OCI-LY7 (cell line): Measurements from ENCODE around the gene TCEA3.

ENCODE experiments used
- EZH2phosphoT487 ChIP-seq: fragments of 200-600 bp; sonication (generic); IDR thresholded peaks from 2 replicates; pipeline ENCODE4 v1.6.1; 2018; ENCODE audit warnings: low read depth, borderline replicate concordance, mild to moderate bottlenecking, mixed run types, antibody characterized with exemption, low read length, moderate library complexity, mixed read lengths
- TF ChIP-seq, protein P1 (sequence below): fragments of 200-600 bp; sonication (generic); conservative IDR thresholded peaks from 2 replicates; pipeline ENCODE4 v1.5.1; 2014; ENCODE audit warnings: mild to moderate bottlenecking, antibody characterized with exemption, low read length, moderate library complexity, mixed read lengths

DNA sequence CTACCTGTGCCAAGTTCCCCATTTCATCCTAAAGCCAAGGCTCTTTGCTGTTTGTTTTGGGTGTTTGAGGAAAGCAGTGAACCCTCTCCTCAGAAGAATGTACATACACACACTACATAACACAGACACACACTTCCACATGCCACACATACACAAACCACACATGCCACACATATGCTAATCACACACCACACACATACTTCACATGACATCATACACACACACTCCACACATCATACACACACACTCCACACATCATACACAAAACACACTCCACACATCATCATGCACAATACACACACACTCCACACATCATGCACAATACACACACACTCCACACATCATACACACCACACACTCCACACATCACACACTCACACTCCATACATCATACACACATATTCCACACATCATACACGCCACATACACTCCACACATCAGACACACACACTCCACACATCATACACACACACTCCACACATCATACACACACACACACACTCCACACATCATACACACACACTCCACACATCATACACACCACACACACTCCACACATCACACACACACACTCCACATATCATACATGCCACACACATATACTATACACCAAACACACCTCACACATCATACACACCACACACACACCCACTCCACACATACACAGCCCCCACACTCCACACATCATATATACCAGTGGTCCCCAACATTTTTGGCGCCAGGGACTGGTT, 32.3 kb downstream of the TCEA3 start:
- TF ChIP-seq, protein P1, sequence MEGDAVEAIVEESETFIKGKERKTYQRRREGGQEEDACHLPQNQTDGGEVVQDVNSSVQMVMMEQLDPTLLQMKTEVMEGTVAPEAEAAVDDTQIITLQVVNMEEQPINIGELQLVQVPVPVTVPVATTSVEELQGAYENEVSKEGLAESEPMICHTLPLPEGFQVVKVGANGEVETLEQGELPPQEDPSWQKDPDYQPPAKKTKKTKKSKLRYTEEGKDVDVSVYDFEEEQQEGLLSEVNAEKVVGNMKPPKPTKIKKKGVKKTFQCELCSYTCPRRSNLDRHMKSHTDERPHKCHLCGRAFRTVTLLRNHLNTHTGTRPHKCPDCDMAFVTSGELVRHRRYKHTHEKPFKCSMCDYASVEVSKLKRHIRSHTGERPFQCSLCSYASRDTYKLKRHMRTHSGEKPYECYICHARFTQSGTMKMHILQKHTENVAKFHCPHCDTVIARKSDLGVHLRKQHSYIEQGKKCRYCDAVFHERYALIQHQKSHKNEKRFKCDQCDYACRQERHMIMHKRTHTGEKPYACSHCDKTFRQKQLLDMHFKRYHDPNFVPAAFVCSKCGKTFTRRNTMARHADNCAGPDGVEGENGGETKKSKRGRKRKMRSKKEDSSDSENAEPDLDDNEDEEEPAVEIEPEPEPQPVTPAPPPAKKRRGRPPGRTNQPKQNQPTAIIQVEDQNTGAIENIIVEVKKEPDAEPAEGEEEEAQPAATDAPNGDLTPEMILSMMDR, result no peak
- no peak for TF ChIP-seq EZH2phosphoT487
